Fibroblast of lung (primary cell): Measurements from ENCODE around the gene FNDC3A.

Source experiments
- CTCF ChIP-seq, 2 donors: IDR thresholded peaks in 1 of 2; conservative IDR thresholded peaks in 1 of 2; 1 replicate in 1 of 2; 2 replicates in 1 of 2; pipeline ENCODE4 v1.5.1; 2011 to 2012; ENCODE audit warnings: low read length in 2 of 2, control low read depth in 1 of 2, inconsistent platforms in 1 of 2, low read depth in 1 of 2, mild to moderate bottlenecking in 1 of 2
- EZH2 ChIP-seq: IDR thresholded peaks from 2 replicates; pipeline ENCODE4 v1.5.1; 2012; ENCODE audit warnings: low read length, control low read depth, mild to moderate bottlenecking; ENCODE audit errors: missing control alignments

GRCh38 chr13:49060678-49061387 lies 85.1 kb downstream of the FNDC3A start:
- TF ChIP-seq CTCF (conservative IDR thresholded peaks at IDR 0.05 in 1 of 2, IDR thresholded peaks at IDR 0.05 in 1 of 2; ENCODE audit: low read depth in 1 of 2, low read length in 2 of 2): no peak
- no peak for TF ChIP-seq EZH2
